Inflammatory macrophage treated with lipopolysaccharide for 4 hours (primary cell): ENCODE results near the gene BTBD1.
"Not testable (repeated sequence)": the region's sequence is repeated elsewhere in the genome, so short reads cannot be mapped to it uniquely, and the experiment has no call there.

Experiments used
- DNase-seq: peaks from one replicate; pipeline ENCODE4 v3.0.0-alpha.2; 2020

Gene BTBD1

GRCh38 chr15:83053151-83053550, 13.9 kb downstream of the BTBD1 start:
- DNase-seq, result peak; percentile 89

GRCh38 chr15:83046558-83047127, 20.4 kb downstream of the BTBD1 start:
- DNase-seq, result no peak

GRCh38 chr15:83044156-83044555, 22.9 kb downstream of the BTBD1 start:
- DNase-seq, result no peak

DNA sequence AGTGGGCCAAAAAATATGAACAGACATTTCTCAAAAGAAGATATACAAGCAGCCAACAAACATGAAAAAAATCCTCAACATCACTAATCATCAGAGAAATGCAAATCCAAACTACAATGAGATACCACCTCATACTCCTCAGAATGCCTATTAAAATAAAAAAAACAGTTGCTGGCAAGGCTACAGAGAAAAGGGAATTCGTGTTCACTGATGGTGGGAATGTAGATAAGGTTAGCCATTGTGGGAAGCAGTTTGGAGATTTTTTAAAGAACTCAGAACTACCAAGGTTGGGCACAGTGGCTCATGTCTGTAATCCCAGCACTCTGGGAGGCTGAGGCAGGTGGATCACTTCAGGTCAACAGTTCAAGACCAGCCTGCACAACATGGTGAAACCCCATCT, 27.8 kb downstream of the BTBD1 start:
- no peak for DNase-seq

GRCh38 chr15:83036253-83036652, 30.8 kb downstream of the BTBD1 start:
- no peak for DNase-seq

DNA sequence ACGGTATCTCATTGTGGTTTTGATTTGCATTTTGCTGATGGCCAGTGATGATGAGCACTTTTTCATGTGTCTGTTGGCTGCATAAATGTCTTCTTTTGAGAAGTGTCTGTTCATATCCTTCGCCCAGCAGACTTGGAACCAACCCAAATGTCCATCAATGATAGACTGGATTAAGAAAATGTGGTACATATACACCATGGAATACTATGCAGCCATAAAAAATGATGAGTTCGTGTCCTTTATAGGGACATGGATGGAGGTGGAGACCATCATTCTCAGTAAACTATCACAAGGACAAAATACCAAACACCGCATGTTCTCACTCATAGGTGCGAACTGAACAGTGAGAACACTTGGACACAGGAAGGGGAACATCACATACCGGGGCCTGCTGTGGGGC, 35.8 kb downstream of the BTBD1 start:
- DNase-seq, result not testable (repeated sequence)

GRCh38 chr15:83030021-83030420, 37.0 kb downstream of the BTBD1 start:
- no peak for DNase-seq

GRCh38 chr15:83018436-83018835, 48.6 kb downstream of the BTBD1 start:
- DNase-seq, result peak; percentile 16

DNA sequence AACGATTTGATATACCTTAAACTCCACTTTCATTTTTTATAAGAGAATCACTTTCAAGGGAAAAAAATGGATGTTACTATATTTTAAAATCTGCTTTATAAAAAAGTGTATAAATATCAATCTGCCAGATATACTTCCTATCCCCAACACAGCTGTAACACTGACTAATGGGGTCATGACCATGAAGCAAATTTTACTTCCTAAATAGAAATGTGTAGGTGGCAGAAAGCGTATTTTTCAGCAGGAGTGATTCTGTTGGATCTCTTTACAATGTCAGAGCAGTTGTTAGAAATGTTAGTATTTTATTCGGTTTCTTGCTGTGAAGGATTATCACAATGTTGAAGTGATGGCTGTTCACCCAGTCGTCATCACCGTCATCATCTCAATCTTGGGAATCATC, 50.1 kb downstream of the BTBD1 start:
- peak; percentile 78 for DNase-seq

GRCh38 chr15:83015361-83015760, 51.7 kb downstream of the BTBD1 start:
- DNase-seq, result no peak

GRCh38 chr15:83014205-83014653, 52.8 kb downstream of the BTBD1 start:
- no peak for DNase-seq

DNA sequence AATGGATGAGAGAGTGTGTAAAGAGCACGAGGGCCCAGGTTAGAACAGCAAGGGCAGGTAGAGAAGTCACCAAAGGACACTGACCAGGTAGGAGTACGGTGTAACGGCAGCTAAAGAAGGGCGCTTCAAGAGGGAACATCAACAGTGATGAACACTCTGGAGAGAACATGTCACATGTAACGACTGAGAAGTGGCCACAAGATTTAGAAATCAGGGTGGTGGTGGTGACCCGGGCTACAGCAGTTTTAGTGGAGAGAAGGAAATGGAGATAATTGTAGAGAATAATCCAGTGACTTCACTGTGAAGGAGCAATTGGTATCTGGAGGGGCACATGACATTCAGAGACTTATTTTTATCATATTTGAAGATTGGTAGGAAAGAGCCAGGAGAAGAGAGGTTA, 54.4 kb downstream of the BTBD1 start:
- DNase-seq, result peak; percentile 50

DNA sequence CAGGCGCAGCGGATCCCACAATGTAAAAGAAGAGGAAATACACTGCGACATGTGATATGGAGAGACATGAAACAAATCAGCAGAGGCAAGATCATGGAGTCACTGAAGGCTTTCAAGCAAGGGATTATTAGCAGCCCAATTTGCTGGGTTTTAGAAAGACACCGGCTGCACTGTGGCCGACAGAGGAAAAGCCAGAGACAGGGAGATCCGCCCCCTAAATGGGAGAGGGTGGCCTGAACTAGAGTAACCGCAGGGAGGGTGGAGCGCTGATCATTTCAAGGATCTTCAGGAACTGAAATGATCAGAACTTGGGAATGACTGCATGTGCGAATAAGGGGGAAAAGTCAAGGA, 55.0 kb downstream of the BTBD1 start:
- no peak for DNase-seq

DNA sequence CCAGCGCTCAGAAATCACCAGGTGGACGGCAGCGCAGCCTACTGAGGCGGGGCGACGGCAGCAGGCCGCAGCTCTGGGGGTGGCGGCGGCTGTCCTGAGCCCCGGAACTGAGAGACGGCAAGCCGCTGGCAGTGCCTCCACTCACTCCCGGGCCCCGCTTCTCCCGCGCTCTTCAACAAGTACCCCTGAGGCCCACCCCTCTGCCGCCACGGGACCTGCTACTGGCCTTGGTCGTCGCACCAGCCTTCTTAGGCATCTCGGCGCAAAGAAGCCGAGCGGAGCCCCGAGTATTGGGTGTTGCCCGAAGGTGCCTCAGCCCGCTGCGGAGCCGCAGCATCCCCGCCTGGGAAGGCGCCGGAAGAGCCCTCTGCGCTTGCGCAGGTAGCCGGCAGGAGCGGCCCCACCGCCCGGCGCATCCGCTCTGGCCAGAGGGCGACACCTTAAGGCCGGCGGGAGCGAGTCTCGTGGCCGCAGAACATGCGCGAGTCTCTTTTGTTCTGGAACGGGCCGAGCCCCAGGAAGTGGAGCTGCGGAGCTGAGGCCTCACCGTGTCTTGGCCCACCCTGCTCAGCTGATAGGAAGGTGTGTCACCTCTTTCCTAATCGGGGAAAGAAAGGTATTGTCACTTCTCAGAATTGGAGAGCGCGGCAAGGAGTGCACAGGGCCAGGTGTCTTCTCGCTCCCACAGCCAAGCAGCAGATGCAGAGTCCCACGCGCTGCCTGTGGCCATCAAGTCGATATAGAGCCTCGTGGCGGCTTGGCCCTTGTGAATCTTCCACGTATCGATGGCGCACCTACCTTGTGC, 55.6 kb downstream of the BTBD1 start, which contains the start of gene C15orf40:
TSS of gene C15orf40 (minus strand) at position 369 of the 805 bp plus-strand sequence. CDS start at position 337, 32 bp downstream.
- DNase-seq, result peak; percentile 93

DNA sequence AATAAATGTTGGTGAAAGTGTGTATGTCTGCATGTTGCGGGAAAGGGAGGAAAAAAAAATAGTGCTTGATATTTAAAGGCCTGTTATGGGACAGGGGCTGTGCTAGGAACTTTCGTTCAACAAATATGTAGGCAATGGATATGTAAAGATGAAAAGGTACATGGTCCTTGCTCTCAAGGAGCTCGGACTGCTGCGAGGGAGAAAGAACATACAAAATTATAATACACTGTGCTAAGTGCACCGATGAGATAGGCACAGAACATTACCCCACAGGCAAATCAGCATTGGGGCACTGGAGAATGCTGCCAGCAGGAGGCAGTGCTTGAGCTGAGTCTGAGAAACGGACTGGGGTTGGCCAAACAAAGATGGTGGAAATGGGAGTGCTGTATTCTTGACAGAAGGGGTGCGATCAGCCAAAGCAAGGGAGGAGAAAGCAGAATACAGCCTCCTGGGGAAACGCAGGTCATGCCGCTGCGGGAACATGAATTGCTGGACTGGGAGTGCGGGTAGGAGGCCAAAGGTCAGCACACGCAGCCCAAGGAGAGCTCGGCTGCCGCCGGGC, 56.3 kb downstream of the BTBD1 start:
- DNase-seq, result peak; percentile 83

GRCh38 chr15:83000672-83001031, 66.4 kb downstream of the BTBD1 start:
- DNase-seq, result not testable (repeated sequence)

GRCh38 chr15:82999905-83000671, 67.0 kb downstream of the BTBD1 start:
- DNase-seq, result peak; percentile 69

DNA sequence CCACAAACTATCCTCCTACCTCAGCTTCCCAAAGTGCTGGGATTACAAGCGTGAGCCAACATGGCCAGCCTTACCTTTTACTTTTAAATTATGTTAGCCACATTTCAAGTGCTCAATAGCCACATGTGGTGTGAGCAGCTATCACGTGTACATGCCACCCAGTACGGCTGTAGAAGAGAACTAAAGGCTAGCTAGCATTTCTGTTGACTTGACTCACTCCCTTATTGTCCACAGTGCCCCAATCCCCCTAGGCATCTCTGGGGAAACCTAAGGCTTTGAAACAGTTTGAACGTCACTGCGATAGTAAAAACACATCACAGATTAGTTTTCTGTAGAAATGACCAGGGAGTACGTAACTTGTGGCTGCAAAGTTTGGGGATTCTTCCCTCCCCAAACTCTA, 67.6 kb downstream of the BTBD1 start:
- DNase-seq, result no peak

DNA sequence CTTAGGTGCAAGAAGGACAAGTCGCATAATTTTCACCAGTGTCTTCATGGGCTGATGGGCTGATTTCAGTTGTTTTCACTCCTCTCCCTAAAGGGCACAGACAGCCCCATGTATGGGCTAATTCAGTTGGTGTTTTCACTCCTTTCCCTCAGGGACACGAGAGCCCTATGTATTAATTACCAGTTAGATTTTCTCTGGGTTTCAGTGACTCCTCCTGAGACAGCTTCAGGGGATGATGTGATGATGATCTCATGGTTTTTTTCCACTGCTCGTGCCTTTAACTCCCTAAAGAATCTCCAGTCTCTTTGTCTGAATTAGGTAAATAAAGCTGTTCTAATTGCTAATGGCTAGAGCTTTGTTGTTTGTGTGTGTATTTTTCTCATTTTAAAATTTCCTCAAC, 71.1 kb downstream of the BTBD1 start:
- DNase-seq, result no peak

GRCh38 chr15:82995076-82995475, 72.0 kb downstream of the BTBD1 start:
- no peak for DNase-seq

GRCh38 chr15:82993144-82993543, 73.9 kb downstream of the BTBD1 start:
- DNase-seq, result no peak

GRCh38 chr15:82992436-82992998, 74.5 kb downstream of the BTBD1 start:
- no peak for DNase-seq

- DNase-seq, result peak; percentile 18
These were observed 80.6 kb downstream of the BTBD1 start for GRCh38 chr15:82986442-82986780.
